Measurements from ENCODE around the gene UCMA.

The UCMA gene

DNA sequence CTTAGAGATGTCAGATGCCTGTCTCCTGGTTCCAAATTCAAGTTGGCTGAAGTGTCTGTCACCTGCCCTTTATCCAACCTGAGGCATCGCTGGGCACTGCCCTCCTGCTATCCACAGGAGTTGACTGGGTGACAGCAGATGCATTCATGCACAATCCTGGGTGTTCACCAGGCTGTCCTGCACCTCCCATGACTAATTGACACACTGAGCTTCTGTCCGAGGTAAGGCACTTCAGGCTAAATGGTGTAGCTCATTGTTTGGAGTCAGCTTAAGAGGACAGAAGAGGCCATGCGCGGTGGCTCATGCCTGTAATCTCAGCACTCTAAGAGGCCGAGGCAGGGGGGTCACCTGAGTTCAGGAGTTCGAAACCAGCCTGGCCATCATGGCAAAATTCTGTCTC lies 2.4 kb downstream of the UCMA start:
- no peak for DNase-seq

DNA sequence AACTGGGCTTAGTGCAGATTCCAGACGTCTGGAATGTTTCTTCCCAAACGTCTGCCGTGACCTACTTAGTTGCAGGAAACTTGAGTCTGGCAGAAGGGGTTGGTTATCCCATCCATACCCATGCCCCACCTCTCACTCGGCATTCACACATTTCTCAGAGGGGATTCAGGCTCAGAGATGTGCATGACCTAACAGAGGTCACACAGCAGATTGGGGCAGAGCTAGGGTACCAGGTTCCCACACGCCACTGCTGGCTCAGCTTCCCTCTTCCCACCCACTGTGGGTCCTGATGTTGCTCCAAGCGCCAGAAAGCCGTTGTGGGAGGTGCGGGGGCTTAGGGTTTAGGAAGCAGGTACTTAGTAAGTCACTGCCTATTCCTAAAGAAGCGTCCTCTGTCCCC lies 3.0 kb downstream of the UCMA start:
- no peak for DNase-seq

DNA sequence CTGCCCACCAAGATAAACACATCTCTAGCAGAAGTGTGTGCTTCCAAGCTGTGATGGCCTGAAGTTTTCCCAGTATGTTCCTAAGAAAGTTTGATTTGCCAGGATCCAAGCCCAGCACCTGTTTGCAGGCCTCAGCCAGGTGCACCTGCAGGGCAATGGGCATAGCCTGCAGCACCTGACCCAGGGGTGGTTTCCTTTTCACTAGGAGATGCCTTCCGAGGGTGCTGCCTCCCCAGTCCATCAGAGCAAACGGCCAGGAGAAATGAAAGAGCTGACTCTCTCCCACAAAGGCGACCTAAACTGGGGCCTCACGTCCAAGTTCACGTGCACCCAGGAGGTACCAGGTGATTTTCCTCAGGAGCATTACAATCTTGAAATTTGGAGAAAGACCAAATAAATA lies 7.1 kb downstream of the UCMA start:
- DNase-seq, result no peak

DNA sequence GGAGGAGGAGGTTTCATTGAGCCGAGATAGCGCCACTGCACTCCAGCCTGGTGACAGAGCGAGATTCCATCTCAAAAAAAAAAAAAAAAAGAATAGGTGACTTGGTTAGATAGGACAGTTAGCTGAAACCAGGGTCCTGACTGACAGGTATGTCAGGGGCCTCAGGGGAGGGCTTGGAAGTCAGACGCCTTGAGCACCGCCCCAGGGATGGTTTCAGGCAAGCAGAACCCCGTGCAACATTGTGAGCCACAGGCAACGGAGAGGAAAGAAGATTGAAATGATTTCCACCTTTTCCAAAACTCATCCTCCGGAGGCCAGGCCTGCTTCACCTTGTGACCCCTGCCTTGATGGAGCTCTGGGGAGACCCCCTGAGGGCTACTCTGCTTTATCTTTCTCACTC lies 8.6 kb downstream of the UCMA start:
- DNase-seq, result no peak

DNA sequence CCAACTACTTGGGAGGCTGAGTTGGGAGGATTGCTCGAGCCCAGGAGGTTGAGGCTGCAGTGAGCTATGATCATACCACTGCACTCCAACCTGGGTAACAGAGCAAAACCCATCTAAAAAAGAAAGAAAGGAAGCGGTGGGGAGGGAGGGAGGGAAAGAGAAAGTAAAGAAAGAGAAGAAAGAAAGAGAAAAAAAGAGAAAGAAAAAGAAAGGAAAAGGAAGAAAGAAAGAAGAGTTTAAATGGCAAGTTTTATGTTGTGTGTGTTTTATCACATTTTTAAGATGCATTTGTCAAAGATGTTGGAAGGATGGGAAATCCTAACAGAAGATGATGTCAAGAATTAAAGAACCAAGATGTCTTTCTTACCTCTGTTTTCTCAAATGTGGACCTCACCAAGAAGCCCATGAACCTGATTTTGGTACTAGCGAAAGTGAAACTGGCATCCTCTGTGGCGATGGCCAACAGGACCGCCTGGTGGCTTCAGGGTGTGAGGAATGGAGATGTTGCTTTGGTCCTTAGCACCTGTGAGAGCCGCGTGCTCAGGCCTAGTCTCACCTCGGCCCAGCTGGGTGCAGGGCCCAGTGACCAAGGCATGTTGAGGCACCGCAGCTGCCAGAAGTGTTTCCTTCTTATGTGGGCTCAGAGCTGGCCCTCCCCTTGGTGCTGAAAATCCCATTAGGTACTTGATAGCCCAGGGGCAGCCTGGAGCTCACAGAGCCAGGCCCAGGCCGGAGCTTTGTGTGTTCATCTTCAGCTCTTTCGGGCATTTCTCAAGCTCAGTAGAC lies 9.8 kb downstream of the UCMA start:
- DNase-seq, result no peak

DNA sequence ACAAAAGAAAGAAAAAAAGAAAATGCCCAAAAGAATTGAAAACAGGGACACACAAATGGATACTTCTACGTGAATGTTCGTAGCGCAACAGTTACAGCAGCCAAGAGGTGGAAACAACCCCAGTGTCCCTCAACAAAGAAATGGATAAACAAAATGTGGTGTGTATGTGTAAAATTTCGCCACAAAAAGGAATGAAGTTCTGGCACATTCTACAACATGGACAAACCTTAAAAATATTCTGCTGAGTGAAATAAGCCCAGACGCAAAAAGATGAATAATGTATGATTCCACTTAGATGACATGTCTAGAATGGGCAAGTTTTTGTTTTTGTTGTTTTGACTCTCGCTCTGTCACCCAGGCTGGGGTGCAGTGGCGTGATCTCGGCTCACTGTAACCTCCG lies 10.9 kb downstream of the UCMA start:
- DNase-seq, result no peak

DNA sequence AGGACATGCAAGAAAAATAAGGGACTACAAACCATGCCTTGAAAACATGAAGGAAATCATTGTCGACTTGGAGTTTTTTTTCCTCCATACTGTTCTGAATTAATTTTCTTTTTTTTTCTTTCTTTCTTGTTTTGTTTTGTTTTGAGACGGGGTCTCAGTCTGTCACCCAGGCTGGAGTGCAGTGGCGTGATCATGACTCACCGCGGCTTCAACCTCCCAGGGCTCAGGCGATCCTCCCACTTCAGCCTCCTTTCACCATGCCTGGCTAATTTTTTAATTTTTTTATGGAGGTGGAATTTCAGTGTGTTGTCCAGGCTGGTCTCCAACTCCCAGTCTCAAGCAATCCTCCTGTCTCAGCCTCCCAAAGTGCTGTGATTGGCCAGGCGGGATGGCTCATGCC lies 11.6 kb downstream of the UCMA start:
- DNase-seq, result no peak

DNA sequence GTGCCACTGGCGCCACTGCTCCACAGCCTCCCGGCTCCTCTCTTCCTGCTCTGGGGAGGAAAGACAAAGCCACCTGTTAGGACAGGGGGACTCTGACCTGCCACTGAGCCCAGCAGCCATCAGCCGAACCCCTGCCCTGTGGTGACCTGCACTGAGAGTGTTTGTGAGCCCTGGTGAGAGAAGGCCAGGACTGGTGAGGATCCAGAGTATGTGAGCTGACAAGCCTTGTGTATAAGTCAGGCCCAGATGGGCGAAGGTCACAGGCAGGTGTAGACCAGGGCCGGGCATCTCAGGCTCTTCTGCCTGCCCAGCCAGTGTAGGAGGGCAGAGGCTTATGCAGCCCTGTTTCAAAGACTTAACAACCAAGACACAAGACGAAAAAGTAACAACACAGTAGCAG lies 12.0 kb downstream of the UCMA start:
- DNase-seq, result no peak

DNA sequence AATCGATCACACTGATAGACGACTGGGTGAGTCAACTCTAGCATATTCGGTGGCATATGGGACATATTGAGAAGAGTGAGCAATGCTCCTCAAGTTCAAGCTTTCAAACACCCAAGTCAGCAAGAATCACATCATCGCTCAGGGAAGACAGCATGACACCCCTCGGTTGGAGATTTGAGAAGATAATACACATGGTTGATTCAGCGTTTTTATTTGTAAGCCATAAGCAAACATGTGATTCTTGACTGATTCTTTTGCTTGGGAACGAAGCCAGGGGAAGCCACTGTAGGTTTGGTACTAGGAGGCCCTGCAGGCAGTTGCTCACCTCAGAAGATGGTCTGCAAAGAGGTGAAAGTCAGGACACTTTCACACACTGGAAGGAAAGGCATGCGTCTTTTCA lies 12.6 kb downstream of the UCMA start:
- DNase-seq, result no peak

DNA sequence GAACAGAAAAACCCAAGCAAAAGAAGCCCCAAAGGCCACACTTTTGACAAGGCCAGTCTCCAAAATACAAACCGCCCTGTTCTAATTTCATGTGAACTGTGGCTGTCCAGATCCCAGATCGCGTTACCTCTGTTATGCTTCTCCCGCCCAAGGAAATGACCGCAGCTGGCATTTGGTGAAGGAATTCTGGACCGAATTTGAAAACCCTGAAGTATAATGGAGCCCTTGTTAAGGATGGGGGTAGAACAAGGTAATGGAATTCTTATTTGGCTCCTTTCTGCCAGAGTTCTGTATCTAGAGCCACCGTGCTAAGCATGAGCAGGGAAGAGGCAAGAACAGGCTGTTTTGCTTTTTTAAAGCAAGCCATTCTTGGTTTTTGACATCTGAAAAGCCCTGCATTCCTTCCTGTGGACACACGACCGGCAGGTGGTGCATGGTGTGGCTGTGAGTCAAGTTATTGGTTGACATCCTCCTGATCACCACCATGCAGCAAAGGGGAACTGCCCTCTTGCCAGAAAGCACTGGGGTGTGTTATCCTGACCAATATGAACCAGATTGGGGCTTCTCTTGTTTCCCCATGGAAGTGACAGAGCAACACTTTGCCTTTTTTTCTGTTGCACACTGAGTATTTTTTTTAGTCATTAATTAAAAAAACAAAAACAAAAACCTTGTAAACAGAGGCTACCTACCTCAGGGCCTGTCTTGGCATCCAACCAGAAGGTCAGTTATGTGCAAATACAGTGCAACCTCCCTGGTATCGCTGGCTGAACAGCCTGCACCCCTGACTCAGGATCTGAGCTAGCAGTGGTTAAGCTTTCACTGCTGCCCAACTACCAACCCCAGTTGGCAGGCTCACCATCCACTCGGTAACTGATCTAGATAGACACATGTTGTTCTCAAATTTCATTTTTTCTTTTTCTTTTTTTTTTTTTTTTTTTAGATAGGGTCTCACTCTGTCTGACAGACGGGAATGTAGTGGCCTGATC lies 14.2 kb downstream of the UCMA start:
- no peak for DNase-seq

DNA sequence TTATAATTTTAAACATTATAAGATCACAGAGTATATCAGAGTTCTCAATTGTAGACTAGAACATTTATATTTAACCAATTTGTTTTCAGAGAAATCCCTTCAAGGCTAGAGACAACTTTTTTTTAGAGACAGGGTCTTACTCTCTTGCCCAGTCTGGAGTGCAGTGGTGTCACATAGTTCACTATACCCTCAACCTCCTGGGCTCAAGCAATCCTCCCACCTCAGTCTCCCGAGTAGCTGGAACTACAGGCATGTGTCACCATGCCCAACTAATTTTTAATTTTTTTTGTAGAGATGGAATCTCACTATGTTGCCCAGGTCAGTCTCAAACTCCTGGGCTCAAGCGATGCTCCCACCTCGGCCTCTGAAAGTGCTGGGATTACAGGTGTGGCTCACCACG lies 15.3 kb downstream of the UCMA start:
- no peak for DNase-seq

DNA sequence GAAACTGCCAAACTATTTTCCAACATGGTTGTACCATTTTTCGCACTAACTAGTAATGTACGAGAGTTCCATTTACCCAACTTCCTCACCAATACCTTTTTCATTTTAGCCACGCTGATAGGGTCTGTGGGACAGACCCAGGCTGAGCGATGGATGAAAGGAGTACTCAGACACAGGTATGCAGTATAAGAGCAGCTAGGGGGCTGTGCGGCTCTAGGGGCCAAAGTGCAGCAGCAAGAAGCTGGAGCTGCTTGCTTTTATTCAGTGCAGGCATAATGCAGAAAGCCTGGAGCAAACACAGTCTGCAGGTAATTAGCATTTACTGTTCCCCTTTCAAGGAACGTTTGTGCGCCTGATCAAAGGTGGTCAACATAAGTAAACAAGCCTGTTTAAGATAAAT lies 21.0 kb downstream of the UCMA start:
- no peak for DNase-seq

DNA sequence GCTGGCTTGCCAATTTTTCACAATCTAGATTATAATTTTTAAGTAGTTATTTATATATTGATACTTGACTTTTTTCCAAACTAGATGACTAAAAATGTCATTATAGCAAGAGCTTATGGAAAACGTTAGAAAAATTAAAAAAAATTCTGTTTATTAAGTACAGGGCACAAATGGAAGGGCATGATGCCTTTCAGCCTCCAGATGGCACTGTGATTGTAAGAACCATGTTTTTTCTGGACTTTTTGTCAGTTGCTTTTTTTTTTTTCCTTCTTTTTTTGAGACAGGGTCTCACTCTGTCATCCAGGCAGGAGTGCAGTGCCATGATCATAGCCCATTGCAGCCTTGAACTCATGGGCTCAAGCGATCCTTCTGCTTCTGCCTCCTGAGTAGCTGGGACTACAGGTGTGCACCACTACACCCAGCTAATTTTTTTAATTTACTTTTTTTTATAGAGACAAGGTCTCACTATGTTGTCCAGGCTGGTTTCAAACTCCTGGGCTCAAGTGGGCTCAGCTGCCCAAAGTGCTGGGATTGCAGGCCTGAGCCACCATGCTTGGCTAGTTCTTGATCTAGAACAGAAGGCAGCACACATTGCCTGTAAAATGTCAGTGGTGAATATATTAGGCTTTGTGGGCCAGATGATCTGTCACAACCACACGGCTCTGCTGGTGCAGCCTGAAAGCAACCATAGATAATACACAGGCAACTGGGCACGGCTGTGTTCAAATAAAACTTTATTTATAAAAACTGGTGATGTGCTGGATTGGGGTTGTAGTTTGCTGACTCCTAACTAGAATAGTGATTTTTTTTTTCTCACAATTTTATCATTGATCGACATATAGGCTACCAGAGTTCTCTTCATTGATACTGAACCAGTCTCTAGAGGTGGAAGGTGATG lies 27.4 kb downstream of the UCMA start:
- DNase-seq, result no peak

DNA sequence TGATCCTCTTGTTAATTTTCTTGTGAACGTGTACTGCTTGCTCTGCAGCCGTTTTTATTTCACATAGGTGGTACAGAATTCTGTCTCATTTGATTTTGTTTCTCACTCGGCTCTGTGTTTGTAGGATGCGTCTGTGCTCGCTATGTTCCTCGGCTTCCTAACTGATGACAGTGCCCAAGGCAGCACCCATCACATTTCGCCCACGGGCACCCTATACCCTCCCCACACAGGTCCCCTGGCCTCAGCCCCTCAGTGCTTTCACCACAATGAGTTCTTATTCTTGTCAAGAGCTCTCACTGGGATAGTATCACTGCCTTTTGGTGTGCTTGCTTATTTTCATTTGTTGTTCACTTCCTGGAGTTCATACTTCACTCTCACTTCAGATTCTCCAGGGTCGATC lies 28.1 kb downstream of the UCMA start:
- no peak for DNase-seq

DNA sequence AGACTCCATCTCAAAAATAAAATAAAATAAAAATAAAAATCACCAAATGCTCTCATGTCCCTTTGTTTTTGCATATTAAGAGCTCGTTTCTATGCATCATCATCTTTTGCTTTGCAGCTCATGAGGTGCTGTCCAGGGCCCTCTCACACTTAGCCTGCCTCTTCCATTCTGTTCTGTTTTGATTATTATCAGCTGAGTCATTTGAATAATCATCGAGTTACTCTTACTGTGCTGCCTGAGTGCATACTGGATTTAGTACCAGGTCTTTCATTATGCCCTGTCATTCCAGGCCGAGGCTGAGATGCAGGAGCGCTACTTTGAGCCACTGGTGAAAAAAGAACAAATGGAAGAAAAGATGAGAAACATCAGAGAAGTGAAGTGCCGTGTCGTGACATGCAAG lies 33.0 kb downstream of the UCMA start:
- no peak for DNase-seq

DNA sequence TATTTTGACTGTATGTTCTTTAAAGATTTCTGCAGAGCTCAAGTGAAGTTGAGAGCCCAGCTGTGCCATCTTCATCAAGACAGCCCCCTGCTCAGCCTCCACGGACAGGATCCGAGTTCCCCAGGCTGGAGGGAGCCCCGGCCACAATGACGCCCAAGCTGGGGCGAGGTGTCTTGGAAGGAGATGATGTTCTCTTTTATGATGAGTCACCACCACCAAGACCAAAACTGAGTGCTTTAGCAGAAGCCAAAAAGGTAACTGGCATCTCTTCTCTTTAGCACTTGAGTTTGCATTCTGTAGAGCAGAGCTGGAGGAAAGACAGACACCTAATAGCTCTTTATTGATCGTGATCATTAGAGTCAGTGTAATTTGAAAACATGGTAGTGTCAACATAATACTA lies 39.2 kb downstream of the UCMA start:
- DNase-seq, result no peak

DNA sequence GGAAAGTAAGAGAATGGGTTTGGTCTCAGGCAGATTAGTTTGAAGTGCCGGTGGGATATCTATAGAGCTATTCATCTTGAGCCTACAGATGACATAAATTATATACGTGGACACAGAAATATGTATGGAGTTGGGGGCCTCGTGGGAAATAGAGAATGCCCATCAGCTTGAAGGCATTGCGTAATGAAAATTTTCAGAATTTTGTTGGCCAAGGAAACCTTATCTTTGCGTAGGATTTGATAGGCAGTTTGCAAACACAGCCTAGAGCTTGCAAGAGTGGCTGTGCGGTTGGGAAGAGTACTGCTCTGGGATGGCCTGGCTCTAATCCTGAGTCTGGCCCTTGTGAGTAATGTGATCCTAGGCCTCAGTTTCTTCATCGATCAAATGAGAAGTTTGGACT lies 40.5 kb downstream of the UCMA start:
- DNase-seq, result no peak

DNA sequence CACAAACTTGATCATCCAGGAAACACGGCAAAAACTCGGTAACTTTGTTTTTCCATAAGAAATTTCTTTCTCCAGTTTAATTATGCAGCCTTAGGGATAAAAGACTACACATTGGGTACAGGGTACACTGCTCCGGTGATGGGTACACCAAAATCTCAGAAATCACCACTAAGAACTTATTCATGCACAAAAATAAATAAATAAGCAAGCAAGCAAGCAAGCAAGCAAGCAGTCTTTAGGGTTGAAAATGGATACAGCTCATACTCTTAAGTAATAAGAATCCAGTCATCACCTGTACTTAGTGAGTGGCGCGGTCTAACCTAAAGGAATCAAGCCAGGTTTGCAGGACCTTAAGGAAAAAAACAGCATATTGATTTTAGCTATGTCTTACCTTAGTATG lies 42.8 kb downstream of the UCMA start:
- no peak for DNase-seq

DNA sequence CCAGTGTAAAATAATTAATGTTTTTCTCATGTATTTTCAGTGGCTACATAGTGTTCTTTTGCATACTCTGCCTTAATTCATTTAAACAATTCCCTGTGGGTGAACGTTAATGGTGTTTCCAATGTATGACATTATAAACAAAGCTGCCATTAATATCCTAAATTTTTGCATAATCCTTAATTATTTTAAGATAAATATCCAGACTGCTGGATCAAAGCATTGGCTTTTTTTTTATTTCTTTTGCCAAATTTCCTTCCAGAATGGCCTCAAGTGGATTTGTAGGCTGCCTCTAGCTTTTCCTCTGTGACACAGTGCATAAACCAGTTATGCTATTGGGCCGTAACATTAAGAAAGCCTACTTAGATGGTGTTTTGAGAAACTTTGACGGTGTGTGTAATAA lies 43.4 kb downstream of the UCMA start:
- DNase-seq, result no peak

DNA sequence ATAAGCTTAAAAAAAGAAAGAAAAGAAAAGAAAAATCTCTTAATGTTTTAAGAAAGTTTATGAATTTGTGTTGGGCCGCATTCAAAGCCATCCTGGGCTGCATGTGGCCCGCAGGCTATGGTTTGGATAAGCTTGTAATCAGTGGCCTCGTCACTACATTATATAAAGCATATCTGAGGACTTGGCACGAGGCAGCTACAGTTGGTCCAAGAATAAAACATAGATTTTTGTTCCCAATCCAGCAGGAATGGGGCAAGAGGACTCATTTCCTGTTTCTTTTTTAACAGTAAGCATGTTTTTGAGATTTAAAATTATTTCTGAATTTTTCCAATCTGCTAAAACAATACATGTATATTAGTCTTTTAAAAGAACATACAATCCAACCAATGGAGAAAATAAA lies 44.2 kb downstream of the UCMA start:
- DNase-seq, result no peak

DNA sequence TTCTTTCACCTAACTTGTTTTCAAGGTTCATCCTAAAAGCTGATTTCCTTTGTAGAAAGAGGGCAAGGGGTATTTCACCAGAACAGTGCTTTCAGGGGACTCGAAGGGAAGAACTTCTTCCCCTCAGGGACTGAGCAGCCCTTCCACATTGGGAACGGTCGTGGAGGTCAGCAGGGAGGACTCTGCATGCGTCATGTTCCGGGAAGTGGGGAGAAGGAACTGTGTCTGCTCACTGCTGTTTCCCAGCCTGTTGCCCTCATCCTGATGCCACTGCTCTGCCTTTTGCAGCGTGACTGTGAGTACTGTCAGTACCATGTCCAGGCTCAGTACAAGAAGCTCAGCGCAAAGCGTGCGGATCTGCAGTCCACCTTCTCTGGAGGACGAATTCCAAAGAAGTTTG lies 45.6 kb downstream of the UCMA start:
- DNase-seq, result no peak

DNA sequence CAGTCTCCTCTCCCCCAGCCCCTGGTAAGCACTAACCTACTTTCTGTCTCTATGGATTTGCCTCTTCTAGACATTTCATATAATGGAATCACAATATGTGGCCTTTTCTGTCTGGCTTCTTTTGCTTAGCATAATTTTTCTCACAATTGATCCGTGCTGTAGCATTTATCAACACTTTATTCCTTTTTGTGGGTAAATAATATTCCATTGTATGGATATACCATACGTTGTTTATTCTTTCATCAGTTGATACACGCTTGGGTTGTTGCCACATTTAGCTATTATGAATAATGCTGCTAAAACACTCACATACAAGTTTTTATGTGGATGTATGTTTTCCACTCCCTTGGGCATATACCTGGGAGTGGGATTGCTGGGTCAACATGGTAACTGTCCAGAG lies 47.0 kb downstream of the UCMA start:
- DNase-seq, result no peak

Measured in NCI-H187 (cell line).